ENCODE data around the gene SCD5. TPM values are rescaled to one million over a fixed set of nuclear protein-coding genes. Genes with fewer than 3 reads are reported as not detected.

Gene SCD5
- total and polyA plus RNA-seq, 2 donors (not counting 1 experiment from before 2014, with no cell fraction given) = 0.03 TPM; not detected in 1

DNA sequence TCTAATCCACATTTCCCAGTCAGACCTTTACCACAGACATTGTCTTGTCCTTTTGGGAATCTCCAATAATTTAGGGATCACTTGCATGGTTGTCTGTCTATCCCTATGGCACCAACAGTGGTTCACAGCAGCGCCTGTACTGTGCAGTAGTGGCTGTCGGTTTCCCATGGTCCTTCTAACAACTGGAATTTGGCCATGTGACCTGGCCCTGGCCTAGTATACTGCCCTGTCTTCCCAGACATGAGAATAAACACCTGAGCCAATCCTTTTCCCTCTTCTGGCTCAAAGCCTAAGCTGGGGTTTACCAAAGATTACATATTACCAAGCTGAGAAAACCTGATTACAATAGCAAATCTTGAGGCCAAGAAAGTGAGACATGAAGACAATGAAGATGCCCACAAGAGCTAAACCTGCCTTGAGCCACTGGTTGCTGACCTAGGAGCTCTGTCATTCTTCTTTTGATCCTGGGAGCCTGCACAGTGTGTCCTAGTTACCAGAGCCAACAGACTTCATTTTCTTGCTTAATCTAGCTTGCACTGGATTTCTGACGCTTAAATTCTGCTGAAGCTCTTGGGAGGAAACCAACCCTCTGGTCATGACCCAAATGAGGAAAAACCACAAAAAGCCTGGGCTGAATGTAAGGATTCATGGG is 92.1 kb downstream of the SCD5 start:
- H3K36me3 ChIP-seq (replicated peaks in 1 of 2; ENCODE audit: control extremely low read depth in 1 of 2, control insufficient read depth in 1 of 2, extremely low read depth in 1 of 2, insufficient read depth in 2 of 2, low read length in 1 of 2) = no peaks in the 10 kb centered on the region
- H3K4me2 ChIP-seq (replicated peaks; ENCODE audit: low read depth, low read length, poor library complexity, severe bottlenecking) = no peak overlapping the region
- DNase-seq = no peak
- intact Hi-C loops (cut with micrococcal nuclease) = no loop called here
- no peaks in the 10 kb centered on the region for H3K4me1 ChIP-seq (ENCODE audit: control insufficient read depth in 2 of 2, insufficient read depth in 2 of 2, low read length in 2 of 2)
- H3K4me3 ChIP-seq (ENCODE audit: control extremely low read depth in 1 of 5, extremely low read depth in 1 of 5, insufficient read depth in 1 of 5, low read depth in 2 of 5, low read length in 4 of 5) = no peak overlapping the region
- ChIA-PET POLR2A (no interaction called here), CTCF (no interaction called here)
- no peak overlapping the region for H3K4me3 Mint-ChIP-seq
- H3K27ac Mint-ChIP-seq = no peak overlapping the region
- no peak for TF ChIP-seq EZH2 (IDR thresholded peaks at IDR 0.05; ENCODE audit: borderline replicate concordance, insufficient read depth, low read depth, low read length, poor library complexity, severe bottlenecking)
- TF ChIP-seq, protein P1, sequence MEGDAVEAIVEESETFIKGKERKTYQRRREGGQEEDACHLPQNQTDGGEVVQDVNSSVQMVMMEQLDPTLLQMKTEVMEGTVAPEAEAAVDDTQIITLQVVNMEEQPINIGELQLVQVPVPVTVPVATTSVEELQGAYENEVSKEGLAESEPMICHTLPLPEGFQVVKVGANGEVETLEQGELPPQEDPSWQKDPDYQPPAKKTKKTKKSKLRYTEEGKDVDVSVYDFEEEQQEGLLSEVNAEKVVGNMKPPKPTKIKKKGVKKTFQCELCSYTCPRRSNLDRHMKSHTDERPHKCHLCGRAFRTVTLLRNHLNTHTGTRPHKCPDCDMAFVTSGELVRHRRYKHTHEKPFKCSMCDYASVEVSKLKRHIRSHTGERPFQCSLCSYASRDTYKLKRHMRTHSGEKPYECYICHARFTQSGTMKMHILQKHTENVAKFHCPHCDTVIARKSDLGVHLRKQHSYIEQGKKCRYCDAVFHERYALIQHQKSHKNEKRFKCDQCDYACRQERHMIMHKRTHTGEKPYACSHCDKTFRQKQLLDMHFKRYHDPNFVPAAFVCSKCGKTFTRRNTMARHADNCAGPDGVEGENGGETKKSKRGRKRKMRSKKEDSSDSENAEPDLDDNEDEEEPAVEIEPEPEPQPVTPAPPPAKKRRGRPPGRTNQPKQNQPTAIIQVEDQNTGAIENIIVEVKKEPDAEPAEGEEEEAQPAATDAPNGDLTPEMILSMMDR (IDR thresholded peaks at IDR 0.05) = no peak
- H3K79me2 ChIP-seq (ENCODE audit: control insufficient read depth, insufficient read depth, low read length) = no peaks in the 10 kb centered on the region
- no peak for ATAC-seq (ENCODE audit: low read depth)
- H3K27ac ChIP-seq (ENCODE audit: low read length in 2 of 2) = no peak overlapping the region
- H3K9me3 ChIP-seq (ENCODE audit: control extremely low read depth in 1 of 3, control insufficient read depth in 2 of 3, insufficient read depth in 1 of 3, low read length in 2 of 3) = no peaks in the 10 kb centered on the region
- no peak overlapping the region for H3K9ac ChIP-seq (ENCODE audit: low read length)
- H3K27me3 Mint-ChIP-seq = peaks cover 18% of the 10 kb centered on the region
- H2AFZ ChIP-seq (ENCODE audit: insufficient read depth, low read depth, low read length, poor library complexity, severe bottlenecking) = no peak overlapping the region
- H3K27me3 ChIP-seq (replicated peaks in 1 of 4; ENCODE audit: control extremely low read depth in 1 of 4, control insufficient read depth in 3 of 4, insufficient read depth in 4 of 4, low read length in 3 of 4) = no peaks in the 10 kb centered on the region
- no peaks in the 10 kb centered on the region for H3K4me1 Mint-ChIP-seq
- H4K20me1 ChIP-seq (ENCODE audit: control insufficient read depth, insufficient read depth, low read length, poor library complexity, severe bottlenecking) = no peaks in the 10 kb centered on the region
- 83% methylated on average over 3 of the region's 3 CpGs for WGBS (ENCODE audit: insufficient coverage)
- H3K9me3 Mint-ChIP-seq (ENCODE audit: insufficient read depth) = no peaks in the 10 kb centered on the region

- Histone ChIP-seq H3K4me3 (ENCODE audit: control extremely low read depth in 1 of 5, extremely low read depth in 1 of 5, insufficient read depth in 1 of 5, low read depth in 2 of 5, low read length in 4 of 5) (no peak overlapping the region), H3K27me3 (replicated peaks in 1 of 4; ENCODE audit: control extremely low read depth in 1 of 4, control insufficient read depth in 3 of 4, insufficient read depth in 4 of 4, low read length in 3 of 4) (no peaks in the 10 kb centered on the region), H2AFZ (ENCODE audit: insufficient read depth, low read depth, low read length, poor library complexity, severe bottlenecking) (no peak overlapping the region), H3K4me2 (replicated peaks; ENCODE audit: low read depth, low read length, poor library complexity, severe bottlenecking) (no peak overlapping the region), H3K36me3 (replicated peaks in 1 of 2; ENCODE audit: control extremely low read depth in 1 of 2, control insufficient read depth in 1 of 2, extremely low read depth in 1 of 2, insufficient read depth in 2 of 2, low read length in 1 of 2) (no peaks in the 10 kb centered on the region), H3K9ac (ENCODE audit: low read length) (no peak overlapping the region), H3K9me3 (ENCODE audit: control extremely low read depth in 1 of 3, control insufficient read depth in 2 of 3, insufficient read depth in 1 of 3, low read length in 2 of 3) (no peaks in the 10 kb centered on the region), H4K20me1 (ENCODE audit: control insufficient read depth, insufficient read depth, low read length, poor library complexity, severe bottlenecking) (no peaks in the 10 kb centered on the region), H3K4me1 (ENCODE audit: control insufficient read depth in 2 of 2, insufficient read depth in 2 of 2, low read length in 2 of 2) (no peaks in the 10 kb centered on the region), H3K27ac (ENCODE audit: low read length in 2 of 2) (no peak overlapping the region), H3K79me2 (ENCODE audit: control insufficient read depth, insufficient read depth, low read length) (no peaks in the 10 kb centered on the region)
- Mint-ChIP-seq H3K4me1 (no peaks in the 10 kb centered on the region), H3K4me3 (no peak overlapping the region), H3K27me3 (peaks cover 19% of the 10 kb centered on the region), H3K27ac (no peak overlapping the region), H3K9me3 (ENCODE audit: insufficient read depth) (no peaks in the 10 kb centered on the region)
- DNase-seq (no peak), ATAC-seq (ENCODE audit: low read depth) (no peak)
- POLR2A ChIA-PET = no interaction called here
- intact Hi-C loops (cut with micrococcal nuclease) = no loop called here
- CTCF ChIA-PET = no interaction called here
- TF ChIP-seq EZH2 (IDR thresholded peaks at IDR 0.05; ENCODE audit: borderline replicate concordance, insufficient read depth, low read depth, low read length, poor library complexity, severe bottlenecking) = no peak
- TF ChIP-seq, protein P1 (IDR thresholded peaks at IDR 0.05) = no peak
- 100% methylated on average over 1 of the region's 1 CpG for WGBS (ENCODE audit: insufficient coverage)
Measured at GRCh38 chr4:82705928-82706300, 92.7 kb downstream of the SCD5 start.

All from B cell (primary cell).